ENCODE results near the gene SNX30. TPM values are rescaled to one million over a fixed set of nuclear protein-coding genes. Genes with fewer than 3 reads are reported as not detected.

Gene SNX30
- total RNA-seq, 1 experiment from 2014 or later, result 12.7 TPM

- ChIA-PET CTCF (no interaction called here), POLR2A (no interaction called here), RAD21 (ENCODE audit: low non-redundant PET in 1 of 2, low total read pairs in 2 of 2, uncharacterized antibody in 2 of 2, unreplicated experiment in 2 of 2) (no interaction called here)
- no peaks in the 10 kb centered on the region for H3K9me2 ChIP-seq (ENCODE audit: insufficient read depth)
- DNase-seq (ENCODE audit: low read depth, low spot score), result no peak
- H4K20me1 ChIP-seq (ENCODE audit: insufficient read depth), result no peaks in the 10 kb centered on the region
- H3K79me2 ChIP-seq (ENCODE audit: insufficient read depth, low read length), result peaks cover 6% of the 10 kb centered on the region; the same call in 1 of the 2 replicates
- intact Hi-C loops (cut with micrococcal nuclease), result no loop called here
- 0 out of 2 replicates have a peak overlapping the region, but pooled peaks have one; percentile 3 for H3K4me2 ChIP-seq (ENCODE audit: low read length)
- TF ChIP-seq POLR2A (IDR thresholded peaks at IDR 0.05; ENCODE audit: borderline replicate concordance, extremely low read depth, insufficient read depth, insufficient read length) (no peak), CEBPB (IDR thresholded peaks at IDR 0.05; ENCODE audit: low read depth) (no peak), EZH2 (IDR thresholded peaks at IDR 0.05) (no peak), JUND (IDR thresholded peaks at IDR 0.05) (no peak), CBX3 (IDR thresholded peaks at IDR 0.05; ENCODE audit: low read depth) (no peak), ZFX (IDR thresholded peaks at IDR 0.05) (no peak), ZBTB33 (IDR thresholded peaks at IDR 0.05; ENCODE audit: extremely low read depth, insufficient replicate concordance, low read length) (no peak), REST (IDR thresholded peaks at IDR 0.05; ENCODE audit: low read depth) (no peak), CTCF (IDR thresholded peaks at IDR 0.05 in 2 of 3, conservative IDR thresholded peaks at IDR 0.05 in 1 of 3; ENCODE audit: borderline replicate concordance in 1 of 3, insufficient read depth in 1 of 3, low read depth in 2 of 3, low read length in 2 of 3) (no peak)
- H3K9me3 ChIP-seq (ENCODE audit: control insufficient read depth in 1 of 2, insufficient read depth in 1 of 2, low read depth in 1 of 2, low read length in 2 of 2), result no peaks in the 10 kb centered on the region
- H3K36me3 ChIP-seq (ENCODE audit: control insufficient read depth in 1 of 2, insufficient read depth in 2 of 2, low read length in 2 of 2), result no peaks in the 10 kb centered on the region
- H3K27me3 ChIP-seq (ENCODE audit: insufficient read depth, low read length), result no peaks in the 10 kb centered on the region
- H3K4me1 ChIP-seq (ENCODE audit: control insufficient read depth in 1 of 2, insufficient read depth in 2 of 2, low read length in 2 of 2), result peaks cover 18 to 49% of the 10 kb centered on the region in 2 experiments
- no peak overlapping the region for H2AFZ ChIP-seq (ENCODE audit: low read depth, low read length, poor library complexity, severe bottlenecking)
- no peak overlapping the region for H3K27ac ChIP-seq (ENCODE audit: low read depth, low read length)
- H3K4me3 ChIP-seq (replicated peaks in 1 of 2; ENCODE audit: low read depth in 1 of 2, low read length in 2 of 2), result no peak overlapping the region
- no TSS peak for BruUV-seq (replicated peaks)
- H3K9ac ChIP-seq (ENCODE audit: low read length), result no peak overlapping the region
- ATAC-seq, result no peak
Measured at GRCh38 chr9:112757940-112758339, 7.4 kb downstream of the SNX30 start.
